GM18519 (cell line): Measurements from ENCODE around the gene TNFAIP8L1.
"Not testable (repeated sequence)": the region's sequence is repeated elsewhere in the genome, so short reads cannot be mapped to it uniquely, and the experiment has no call there.

Experiments used
- ATAC-seq: cut with Tn5 transposase; IDR thresholded peaks from one replicate; pipeline ENCODE4 v1.9.1; 2021; ENCODE audit warnings: mild to moderate bottlenecking, moderate library complexity; ENCODE audit not compliant: unreplicated experiment, low FRiP score

TNFAIP8L1 gene

DNA sequence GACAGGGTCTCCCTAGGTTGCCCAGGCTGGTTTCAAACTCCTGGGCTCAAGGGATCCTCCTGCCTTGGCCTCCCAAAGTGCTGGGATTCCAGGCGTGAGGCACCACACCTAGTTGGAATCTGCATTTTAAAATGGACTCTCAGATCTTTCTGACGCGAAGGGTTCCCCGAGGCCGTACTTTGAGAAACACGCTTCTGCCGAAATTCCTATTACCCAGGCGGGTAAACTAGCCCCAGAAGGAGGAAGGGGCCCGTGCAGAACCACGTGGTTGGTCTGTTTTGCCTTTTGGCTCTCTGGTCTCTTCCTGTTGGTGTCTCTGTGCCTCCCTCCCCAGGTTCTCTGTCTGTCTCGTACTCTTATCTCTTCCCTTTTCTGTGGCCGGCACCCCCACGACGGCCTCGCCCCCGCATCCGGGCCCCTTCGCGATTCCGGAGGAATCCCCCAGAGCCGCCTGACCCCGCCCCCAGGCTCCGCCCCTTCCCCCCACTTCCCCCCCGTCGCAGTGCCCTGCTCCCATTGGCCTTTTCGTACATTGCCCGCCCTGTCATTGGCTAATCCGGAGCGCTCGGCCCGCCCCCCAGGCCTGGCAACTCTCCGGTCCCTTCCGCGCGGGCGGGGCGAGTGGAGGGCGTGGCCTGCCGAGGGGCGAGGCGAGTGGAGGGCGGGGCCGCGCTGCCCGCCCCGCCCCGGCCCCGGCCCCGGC is at the start of gene TNFAIP8L1:
TNFAIP8L1 (plus strand) TSS at position 689 of the 703 bp plus-strand sequence. CDS start 12,354 bp downstream, outside the sequence.
- ATAC-seq, result no peak

DNA sequence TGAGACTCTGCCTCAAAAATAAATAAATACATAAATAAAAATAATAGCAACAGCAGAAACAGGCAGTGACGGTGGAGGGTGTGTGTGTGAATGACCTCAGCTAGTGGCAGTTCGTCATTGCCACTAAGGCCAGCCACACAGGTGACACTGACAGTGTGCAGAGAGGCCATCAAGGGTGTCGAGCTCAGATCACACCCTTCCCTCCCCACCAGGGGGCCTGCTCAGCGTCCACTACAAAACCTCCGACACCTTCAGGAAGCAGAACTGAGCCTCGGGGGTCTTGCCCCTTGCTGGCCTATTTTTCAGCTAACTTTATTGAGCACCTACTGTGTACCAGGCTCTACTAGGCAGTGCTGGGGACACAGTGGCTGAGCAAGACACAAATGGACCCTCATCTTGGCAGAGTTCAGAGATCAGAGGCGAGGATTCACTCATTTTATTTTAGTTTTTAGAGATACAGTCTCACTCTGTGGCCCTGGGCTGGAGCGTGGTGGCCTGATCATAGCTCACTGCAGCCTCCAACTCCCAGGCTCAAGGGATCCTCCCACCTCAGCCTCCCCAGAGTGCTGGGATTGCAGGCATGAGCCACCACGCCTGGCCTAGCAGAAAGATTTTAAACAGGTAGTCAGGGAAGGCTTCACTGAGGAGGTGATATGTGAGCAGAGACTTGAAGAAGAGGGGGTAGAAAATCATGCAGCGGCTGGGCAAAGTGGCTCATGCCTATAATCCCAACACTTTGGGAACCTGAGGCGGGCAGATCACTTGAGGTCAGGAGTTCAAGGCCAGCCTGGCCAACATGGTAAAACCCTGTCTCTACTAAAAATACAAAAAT is 49.5 kb upstream of the TNFAIP8L1 start:
- no peak for ATAC-seq

- no peak for ATAC-seq
Measured at GRCh38 chr19:4590559-4590958, 48.8 kb upstream of the TNFAIP8L1 start.

GRCh38 chr19:4591320-4591719 is 48.0 kb upstream of the TNFAIP8L1 start:
- no peak for ATAC-seq

GRCh38 chr19:4592445-4592844 is 46.9 kb upstream of the TNFAIP8L1 start:
- no peak for ATAC-seq

- no peak for ATAC-seq
Measured at GRCh38 chr19:4593409-4593851, 45.9 kb upstream of the TNFAIP8L1 start.

- no peak for ATAC-seq
Measured at GRCh38 chr19:4594201-4594600, 45.1 kb upstream of the TNFAIP8L1 start.

DNA sequence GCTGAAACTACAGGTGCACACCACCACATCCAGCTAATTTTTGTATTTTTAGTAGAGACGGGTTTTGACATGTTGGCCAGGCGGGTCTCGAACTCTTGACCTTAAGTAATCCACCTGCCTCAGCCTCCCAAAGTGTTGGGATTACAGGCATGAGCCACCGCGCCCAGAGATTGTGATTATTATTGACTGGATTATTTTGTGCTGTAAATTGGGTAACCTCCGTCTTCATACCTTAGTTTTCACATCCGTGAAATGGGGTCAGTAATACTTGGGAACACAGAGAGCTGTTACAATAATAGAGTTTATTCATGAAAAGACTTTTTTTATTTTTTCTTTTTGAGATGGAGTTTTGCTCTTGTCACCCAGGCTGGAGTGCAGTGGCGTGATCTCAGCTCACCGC is 44.2 kb upstream of the TNFAIP8L1 start:
- ATAC-seq, result not testable (repeated sequence)

DNA sequence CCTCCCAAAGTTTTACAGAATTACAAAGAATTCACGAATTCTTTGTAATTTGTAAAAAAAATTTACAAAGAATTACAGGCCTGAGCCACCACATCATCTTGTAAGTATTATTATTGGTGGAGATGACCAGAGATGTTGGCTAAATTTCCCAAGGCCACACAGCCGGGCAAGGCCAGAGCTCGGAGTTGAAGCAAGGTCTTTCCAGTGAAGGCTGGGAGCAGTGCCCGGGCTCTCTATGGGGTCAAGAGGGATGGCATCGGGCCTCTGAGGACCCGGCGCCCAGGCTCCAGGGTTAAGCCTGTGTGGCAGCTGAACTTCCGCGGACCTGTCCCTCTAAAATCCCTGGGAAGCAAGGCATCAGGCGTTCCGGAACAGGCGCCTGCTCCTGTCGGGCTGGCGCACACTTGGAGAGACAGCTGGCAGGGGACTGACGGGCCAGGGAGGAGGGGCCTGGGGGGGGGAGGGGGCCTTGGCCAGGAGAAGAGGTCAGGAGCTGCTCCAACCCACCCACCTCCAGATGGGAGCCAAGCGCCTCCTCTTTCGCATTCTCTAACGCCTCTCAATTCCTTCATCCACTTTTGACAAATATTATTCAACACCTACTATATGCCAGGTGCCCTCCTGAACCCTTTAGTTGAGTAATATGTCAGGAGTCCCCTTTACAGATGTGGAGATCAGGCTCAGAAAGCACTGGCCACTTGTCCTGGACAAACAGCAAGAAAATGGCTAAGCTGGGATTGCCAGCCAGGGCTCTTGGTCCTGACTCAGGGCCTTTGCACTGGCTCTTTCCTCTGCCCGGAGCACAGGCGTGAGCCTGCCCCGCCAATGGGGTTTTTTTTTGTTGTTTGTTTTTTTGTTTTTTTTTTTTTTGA is 43.0 kb upstream of the TNFAIP8L1 start:
- ATAC-seq, result no peak

GRCh38 chr19:4597278-4597974 is 41.9 kb upstream of the TNFAIP8L1 start:
- ATAC-seq, result no peak

DNA sequence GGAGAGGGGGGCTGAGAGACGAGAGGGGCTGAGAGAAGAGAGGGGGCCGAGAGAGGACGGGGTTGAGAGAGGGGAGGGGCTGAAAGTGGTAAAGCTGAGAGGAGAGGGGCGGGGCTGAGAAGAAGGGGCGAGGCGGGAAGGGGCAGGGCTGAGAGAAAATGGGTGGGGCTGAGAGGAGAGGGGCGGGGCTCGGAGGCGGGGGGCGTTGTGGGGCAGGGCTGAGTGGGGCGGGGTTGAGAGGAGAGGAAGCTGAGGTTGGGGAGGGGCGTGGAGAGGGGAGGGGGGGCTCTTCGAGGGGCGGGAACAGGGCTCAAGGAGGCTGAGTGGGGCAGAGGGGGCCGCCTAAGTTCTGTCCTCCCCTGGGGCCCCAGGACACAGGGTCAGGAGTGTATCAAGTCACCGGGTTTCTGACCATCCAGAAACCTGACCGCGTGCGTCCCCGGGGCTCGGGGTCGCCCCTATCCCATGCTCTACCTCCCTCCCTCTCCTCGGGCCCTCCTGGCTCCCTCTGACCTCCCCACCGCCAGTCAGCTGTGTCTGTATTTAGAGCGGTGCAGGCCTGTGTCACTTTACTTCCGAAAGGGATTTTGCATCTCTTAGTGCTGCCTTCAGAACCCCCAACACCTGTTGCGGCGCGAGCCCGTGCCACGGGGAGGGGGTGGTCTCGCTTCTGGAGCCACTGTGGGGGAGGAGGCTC is 41.2 kb upstream of the TNFAIP8L1 start:
- no peak for ATAC-seq

- ATAC-seq, result no peak
Measured at GRCh38 chr19:4598712-4599111, 40.6 kb upstream of the TNFAIP8L1 start.

DNA sequence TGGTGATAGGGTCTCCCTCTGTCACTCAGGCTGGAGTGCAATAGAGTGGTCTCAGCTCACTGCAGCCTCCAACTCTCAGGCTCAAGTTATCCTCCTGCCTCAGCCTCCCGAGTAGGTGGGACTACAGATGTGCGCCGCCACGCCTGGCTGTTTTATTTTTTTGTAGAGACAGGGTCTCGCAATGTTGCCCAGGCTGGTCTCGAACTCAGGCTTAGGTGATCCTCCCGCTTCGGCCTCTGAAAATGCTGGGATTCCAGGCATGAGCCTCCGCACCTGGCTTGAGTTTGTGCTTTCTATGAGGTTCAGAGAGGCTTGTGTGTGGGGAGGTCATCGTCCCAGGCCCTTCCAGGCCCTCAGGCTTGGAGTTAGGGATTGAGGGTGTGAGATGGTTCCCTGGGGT is 39.2 kb upstream of the TNFAIP8L1 start:
- no peak for ATAC-seq

DNA sequence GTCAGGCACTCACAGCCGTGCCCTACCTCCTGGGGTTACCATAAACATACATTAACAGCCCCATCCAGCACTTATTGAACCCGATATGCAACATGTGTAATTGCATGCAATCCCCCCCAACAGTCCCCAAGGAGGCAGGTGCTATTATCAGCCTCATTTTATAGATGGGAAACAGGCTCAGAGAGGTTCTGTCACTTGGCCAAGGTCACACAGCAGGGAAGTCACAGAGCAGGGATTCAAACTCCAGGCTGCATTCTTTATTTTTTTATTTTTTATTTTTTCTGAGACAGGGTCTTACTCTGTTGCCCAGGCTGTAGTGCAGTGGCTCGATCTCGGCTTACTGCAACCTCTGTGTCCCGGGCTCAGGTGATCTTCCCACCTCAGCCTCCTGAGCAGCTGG is 38.4 kb upstream of the TNFAIP8L1 start:
- ATAC-seq, result no peak

GRCh38 chr19:4602173-4602788 is 37.0 kb upstream of the TNFAIP8L1 start:
- ATAC-seq, result no peak

DNA sequence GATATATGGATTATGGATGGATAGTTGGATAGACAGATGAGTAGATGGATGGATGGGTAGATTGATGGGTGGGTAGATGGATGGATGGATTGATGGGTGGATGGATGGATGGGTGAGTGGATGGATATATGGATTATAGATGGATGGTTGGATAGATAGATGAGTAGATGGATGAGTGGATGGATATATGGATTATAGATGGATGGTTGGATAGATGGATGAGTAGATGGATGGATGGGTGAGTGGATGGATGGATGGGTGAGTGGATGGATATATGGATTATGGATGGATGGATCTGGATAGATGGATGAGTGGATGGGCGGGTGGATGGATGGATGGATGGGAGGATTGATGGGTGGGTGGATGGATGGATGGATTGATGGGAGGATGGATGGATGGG is 36.4 kb upstream of the TNFAIP8L1 start:
- no peak for ATAC-seq

- ATAC-seq, result no peak
Measured at GRCh38 chr19:4604912-4605311, 34.4 kb upstream of the TNFAIP8L1 start.

GRCh38 chr19:4606181-4606580 is 33.1 kb upstream of the TNFAIP8L1 start:
- no peak for ATAC-seq
